H7 (cell line): ENCODE results near the gene MBNL2. TPM values are rescaled to one million over a fixed set of nuclear protein-coding genes. Genes with fewer than 3 reads are reported as not detected.

Source experiments
- DNase-seq: peaks from one replicate; pipeline ENCODE4 v3.0.0; 2012
- H3K27me3 ChIP-seq: 2 replicates; pipeline ENCODE4 v1.6.0; 2011; ENCODE audit warnings: mild to moderate bottlenecking, low read length; ENCODE audit not compliant: control insufficient read depth, insufficient read depth
- H3K36me3 ChIP-seq: replicated peaks from 2 replicates; pipeline ENCODE4 v1.5.1; 2011; ENCODE audit warnings: low read length; ENCODE audit not compliant: control insufficient read depth, insufficient read depth
- H3K4me3 ChIP-seq: 2 replicates; pipeline ENCODE4 v1.5.1; 2011; ENCODE audit warnings: low read depth, mild to moderate bottlenecking, control low read depth, low read length, moderate library complexity; ENCODE audit not compliant: insufficient read depth
- total RNA-seq: library from RNA; depleted of rRNA; stranded (reverse); fragments of >200 nt; shearing (Covaris generic); gene quantifications from 2 replicates; pipeline ENCODE4 v1.2.3, GENCODE V29; 2014

Gene MBNL2
- total RNA-seq, 1 experiment from 2014 or later: 1.0 TPM

- H3K36me3 ChIP-seq: no peaks in the 10 kb centered on the region
- DNase-seq: no peak
- H3K27me3 ChIP-seq: no peaks in the 10 kb centered on the region
- H3K4me3 ChIP-seq: no peak overlapping the region
These were observed 107.2 kb downstream of the MBNL2 start for GRCh38 chr13:97329331-97329730.

GRCh38 chr13:97330448-97330847 is 108.3 kb downstream of the MBNL2 start:
- no peaks in the 10 kb centered on the region for H3K36me3 ChIP-seq
- H3K4me3 ChIP-seq: no peak overlapping the region
- no peak for DNase-seq
- no peaks in the 10 kb centered on the region for H3K27me3 ChIP-seq

- Histone ChIP-seq H3K27me3 (no peaks in the 10 kb centered on the region), H3K4me3 (no peak overlapping the region), H3K36me3 (no peaks in the 10 kb centered on the region)
- DNase-seq: no peak
These were observed 110.6 kb downstream of the MBNL2 start for GRCh38 chr13:97332742-97333141.

- no peak for DNase-seq
- Histone ChIP-seq H3K4me3 (no peak overlapping the region), H3K36me3 (no peaks in the 10 kb centered on the region), H3K27me3 (no peaks in the 10 kb centered on the region)
These were observed 111.8 kb downstream of the MBNL2 start for GRCh38 chr13:97333983-97334382.

- no peaks in the 10 kb centered on the region for H3K27me3 ChIP-seq
- DNase-seq: no peak
- H3K4me3 ChIP-seq: no peak overlapping the region
- H3K36me3 ChIP-seq: no peaks in the 10 kb centered on the region
These were observed 112.6 kb downstream of the MBNL2 start for GRCh38 chr13:97334690-97335089.

GRCh38 chr13:97335488-97336134 is 113.5 kb downstream of the MBNL2 start:
- no peak overlapping the region for H3K4me3 ChIP-seq
- H3K36me3 ChIP-seq: no peaks in the 10 kb centered on the region
- no peak for DNase-seq

GRCh38 chr13:97337985-97338499 is 115.9 kb downstream of the MBNL2 start:
- no peaks in the 10 kb centered on the region for H3K36me3 ChIP-seq
- no peak for DNase-seq
- no peak overlapping the region for H3K4me3 ChIP-seq
- no peaks in the 10 kb centered on the region for H3K27me3 ChIP-seq

More at GRCh38 chr13:97335488-97336134, 113.5 kb downstream of the MBNL2 start:
- H3K27me3 ChIP-seq: no peaks in the 10 kb centered on the region

- Histone ChIP-seq H3K36me3 (no peaks in the 10 kb centered on the region), H3K27me3 (no peaks in the 10 kb centered on the region), H3K4me3 (no peak overlapping the region)
- no peak for DNase-seq
These were observed 116.4 kb downstream of the MBNL2 start for GRCh38 chr13:97338571-97338970.

- no peaks in the 10 kb centered on the region for H3K36me3 ChIP-seq
- H3K4me3 ChIP-seq: no peak overlapping the region
- DNase-seq: no peak
- no peaks in the 10 kb centered on the region for H3K27me3 ChIP-seq
These were observed 117.2 kb downstream of the MBNL2 start for GRCh38 chr13:97339019-97339987.

- no peak for DNase-seq
- Histone ChIP-seq H3K27me3 (no peaks in the 10 kb centered on the region), H3K4me3 (no peak overlapping the region), H3K36me3 (no peaks in the 10 kb centered on the region)
These were observed 118.0 kb downstream of the MBNL2 start for GRCh38 chr13:97339988-97340749.

- H3K27me3 ChIP-seq: no peaks in the 10 kb centered on the region
- no peak overlapping the region for H3K4me3 ChIP-seq
- no peaks in the 10 kb centered on the region for H3K36me3 ChIP-seq
- DNase-seq: no peak
These were observed 119.0 kb downstream of the MBNL2 start for GRCh38 chr13:97341135-97341534.

- Histone ChIP-seq H3K36me3 (no peaks in the 10 kb centered on the region), H3K27me3 (no peaks in the 10 kb centered on the region), H3K4me3 (no peak overlapping the region)
- no peak for DNase-seq
These were observed 120.0 kb downstream of the MBNL2 start for GRCh38 chr13:97342136-97342535.

GRCh38 chr13:97342936-97343335 is 120.8 kb downstream of the MBNL2 start:
- no peak overlapping the region for H3K4me3 ChIP-seq

More at GRCh38 chr13:97342936-97343335, 120.8 kb downstream of the MBNL2 start:
- Histone ChIP-seq H3K27me3 (no peaks in the 10 kb centered on the region), H3K36me3 (no peaks in the 10 kb centered on the region)
- no peak for DNase-seq
